Cerebellar cortex (tissue), 1 donor: ENCODE measurements around the gene CHD8.
A peak's percentile ranks its signal among the peaks of the same experiment; 100 is the strongest.
"Not testable (repeated sequence)": the region's sequence is repeated elsewhere in the genome, so short reads cannot be mapped to it uniquely, and the experiment has no call there.

ENCODE experiments used
- DNase-seq: peaks from one replicate; pipeline ENCODE4 v3.0.0-alpha.2; 2015; ENCODE audit warnings: low spot score

The CHD8 gene, protein sequence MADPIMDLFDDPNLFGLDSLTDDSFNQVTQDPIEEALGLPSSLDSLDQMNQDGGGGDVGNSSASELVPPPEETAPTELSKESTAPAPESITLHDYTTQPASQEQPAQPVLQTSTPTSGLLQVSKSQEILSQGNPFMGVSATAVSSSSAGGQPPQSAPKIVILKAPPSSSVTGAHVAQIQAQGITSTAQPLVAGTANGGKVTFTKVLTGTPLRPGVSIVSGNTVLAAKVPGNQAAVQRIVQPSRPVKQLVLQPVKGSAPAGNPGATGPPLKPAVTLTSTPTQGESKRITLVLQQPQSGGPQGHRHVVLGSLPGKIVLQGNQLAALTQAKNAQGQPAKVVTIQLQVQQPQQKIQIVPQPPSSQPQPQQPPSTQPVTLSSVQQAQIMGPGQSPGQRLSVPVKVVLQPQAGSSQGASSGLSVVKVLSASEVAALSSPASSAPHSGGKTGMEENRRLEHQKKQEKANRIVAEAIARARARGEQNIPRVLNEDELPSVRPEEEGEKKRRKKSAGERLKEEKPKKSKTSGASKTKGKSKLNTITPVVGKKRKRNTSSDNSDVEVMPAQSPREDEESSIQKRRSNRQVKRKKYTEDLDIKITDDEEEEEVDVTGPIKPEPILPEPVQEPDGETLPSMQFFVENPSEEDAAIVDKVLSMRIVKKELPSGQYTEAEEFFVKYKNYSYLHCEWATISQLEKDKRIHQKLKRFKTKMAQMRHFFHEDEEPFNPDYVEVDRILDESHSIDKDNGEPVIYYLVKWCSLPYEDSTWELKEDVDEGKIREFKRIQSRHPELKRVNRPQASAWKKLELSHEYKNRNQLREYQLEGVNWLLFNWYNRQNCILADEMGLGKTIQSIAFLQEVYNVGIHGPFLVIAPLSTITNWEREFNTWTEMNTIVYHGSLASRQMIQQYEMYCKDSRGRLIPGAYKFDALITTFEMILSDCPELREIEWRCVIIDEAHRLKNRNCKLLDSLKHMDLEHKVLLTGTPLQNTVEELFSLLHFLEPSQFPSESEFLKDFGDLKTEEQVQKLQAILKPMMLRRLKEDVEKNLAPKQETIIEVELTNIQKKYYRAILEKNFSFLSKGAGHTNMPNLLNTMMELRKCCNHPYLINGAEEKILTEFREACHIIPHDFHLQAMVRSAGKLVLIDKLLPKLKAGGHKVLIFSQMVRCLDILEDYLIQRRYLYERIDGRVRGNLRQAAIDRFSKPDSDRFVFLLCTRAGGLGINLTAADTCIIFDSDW (N-terminal part only)

GRCh38 chr14:21455912-21456667, at the start of gene CHD8:
TSS of gene CHD8 (minus strand) at chr14:21456123. CDS start at chr14:21431643, 24,480 bp downstream.
- peak; percentile 100 for DNase-seq

- DNase-seq = no peak
These were observed 49.2 kb upstream of the CHD8 start for GRCh38 chr14:21505012-21505553.

- DNase-seq = no peak
These were observed 47.5 kb upstream of the CHD8 start for GRCh38 chr14:21503376-21503775.

GRCh38 chr14:21501568-21501967, 45.6 kb upstream of the CHD8 start:
- no peak for DNase-seq

GRCh38 chr14:21498540-21499526, 42.9 kb upstream of the CHD8 start:
- DNase-seq = peak; percentile 61

DNA sequence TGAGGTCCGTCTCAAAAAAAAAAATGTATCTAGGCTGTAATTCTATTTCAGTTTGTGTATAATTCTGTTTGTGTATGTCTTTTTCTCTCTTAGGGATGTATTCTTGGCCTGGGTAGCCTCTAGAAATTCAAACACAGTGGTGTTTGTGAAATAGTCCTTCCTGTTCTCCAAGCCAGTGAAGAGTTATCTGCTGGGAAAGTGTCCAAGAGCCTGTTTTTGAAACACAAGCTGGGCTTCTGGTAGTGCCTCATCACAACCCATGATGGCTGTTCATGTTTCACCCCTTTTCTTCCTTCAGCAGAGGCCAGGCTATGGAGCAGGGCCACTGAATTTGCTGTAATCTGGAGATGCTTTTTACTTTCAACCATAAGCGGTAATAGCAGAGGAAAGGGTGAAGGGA, 40.5 kb upstream of the CHD8 start:
- no peak for DNase-seq

DNA sequence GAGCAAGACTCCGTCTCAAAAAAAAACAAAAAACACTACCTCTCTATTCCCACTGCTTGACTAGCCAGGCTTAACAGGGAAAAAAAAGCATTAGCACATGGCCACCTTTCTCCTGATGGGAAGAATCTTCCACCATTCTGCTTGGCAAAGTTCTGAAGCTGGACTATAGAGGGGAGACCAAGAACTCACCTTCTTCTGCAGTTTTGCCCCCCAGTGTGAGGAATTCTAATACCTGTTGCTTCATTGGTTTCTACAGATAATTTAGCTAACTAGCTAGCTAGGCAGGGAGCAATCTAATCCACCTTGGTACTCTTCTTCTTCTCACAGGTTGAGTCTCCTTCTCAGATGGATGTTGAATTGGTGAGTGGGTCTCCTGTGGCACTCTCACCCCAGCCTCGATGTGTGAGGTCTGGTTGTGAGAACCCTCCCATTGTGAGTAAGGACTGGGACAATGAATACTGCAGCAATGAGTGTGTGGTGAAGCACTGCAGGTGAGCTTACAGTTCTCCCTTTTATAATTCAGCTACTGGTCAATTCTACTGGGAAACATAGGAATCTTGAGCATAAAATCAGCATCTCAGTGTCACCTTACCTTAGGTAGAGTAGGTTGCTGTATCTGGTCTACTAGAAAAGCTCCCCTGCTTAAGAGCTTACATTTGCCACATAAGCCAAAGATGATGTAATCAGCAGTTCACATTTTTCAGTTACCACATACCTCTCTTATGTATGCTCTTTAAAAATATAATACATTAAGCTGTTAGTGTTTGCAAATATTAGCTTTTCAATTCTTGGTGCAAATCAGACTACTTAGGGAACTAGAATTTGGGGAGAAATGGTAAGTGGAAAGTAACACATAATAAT, 39.2 kb upstream of the CHD8 start:
- no peak for DNase-seq

- DNase-seq = no peak
These were observed 30.7 kb upstream of the CHD8 start for GRCh38 chr14:21486640-21487087.

GRCh38 chr14:21476925-21477681, 21.2 kb upstream of the CHD8 start, which contains the start of the genes RAB2B and TOX4:
TSS of gene RAB2B (minus strand) at chr14:21476959. CDS start at chr14:21476872, 87 bp downstream.
TSS of gene TOX4 (plus strand) at chr14:21477195. CDS start at chr14:21477279, 84 bp downstream.
- peak; percentile 100 for DNase-seq

DNA sequence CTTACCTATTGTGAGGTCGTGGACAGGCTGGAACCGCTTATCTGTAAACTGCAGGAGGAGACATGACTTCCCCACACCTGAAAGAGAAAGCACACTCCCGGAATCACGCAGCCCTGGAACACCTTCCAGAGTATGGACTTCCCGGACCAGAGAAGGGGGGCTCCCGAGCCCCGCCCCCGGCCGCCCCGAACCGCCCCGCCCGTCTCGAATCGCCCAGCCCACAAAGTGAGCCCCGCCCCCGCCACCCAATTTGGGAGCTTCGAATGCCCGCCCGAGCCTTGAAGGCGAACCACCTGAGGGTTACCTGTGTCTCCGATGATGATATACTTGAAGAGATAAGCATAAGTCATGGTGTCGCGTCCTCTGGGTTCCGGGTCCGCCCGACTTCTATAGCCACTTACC, 20.6 kb upstream of the CHD8 start:
- DNase-seq = no peak

GRCh38 chr14:21475767-21476522, 20.0 kb upstream of the CHD8 start:
- DNase-seq = no peak

GRCh38 chr14:21467616-21468015, 11.7 kb upstream of the CHD8 start:
- no peak for DNase-seq

- no peak for DNase-seq
These were observed 371 bp downstream of the CHD8 start for GRCh38 chr14:21455592-21455911.

DNA sequence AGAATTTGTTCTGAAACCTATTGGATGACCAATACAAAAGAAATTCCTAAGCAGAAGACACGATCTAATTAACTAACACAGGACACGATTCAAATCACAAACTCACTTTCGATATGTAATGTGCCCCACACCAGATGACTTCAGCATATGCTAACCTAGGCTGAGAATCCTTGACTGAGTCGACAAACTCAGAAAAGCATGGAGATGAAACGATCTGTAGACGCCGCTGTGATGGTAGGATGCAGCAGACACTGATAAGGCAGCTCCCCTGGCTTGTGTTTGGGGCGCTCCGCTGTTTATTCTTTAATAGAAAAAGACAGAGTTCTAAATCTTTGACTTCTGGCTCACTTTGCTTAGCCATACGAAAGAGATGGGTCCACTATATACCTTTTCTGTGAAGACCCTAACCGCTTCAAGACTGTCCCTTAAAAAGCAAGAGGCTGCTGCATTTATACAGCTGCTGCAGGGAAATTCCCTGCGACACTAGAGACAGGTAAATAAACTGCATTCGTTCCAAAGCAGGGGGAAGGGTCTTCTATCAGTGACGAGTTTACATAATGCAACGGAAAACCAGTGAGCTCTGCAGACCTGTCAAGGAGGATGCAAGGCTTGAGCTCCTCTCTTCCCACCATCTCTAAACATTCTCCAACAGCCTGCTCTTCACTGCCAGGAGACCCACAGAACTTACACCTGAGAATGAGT, 929 bp downstream of the CHD8 start:
- DNase-seq = no peak

- no peak for DNase-seq
These were observed 6.1 kb downstream of the CHD8 start for GRCh38 chr14:21449899-21450216.

GRCh38 chr14:21442657-21443056, 13.3 kb downstream of the CHD8 start:
- DNase-seq = not testable (repeated sequence)

DNA sequence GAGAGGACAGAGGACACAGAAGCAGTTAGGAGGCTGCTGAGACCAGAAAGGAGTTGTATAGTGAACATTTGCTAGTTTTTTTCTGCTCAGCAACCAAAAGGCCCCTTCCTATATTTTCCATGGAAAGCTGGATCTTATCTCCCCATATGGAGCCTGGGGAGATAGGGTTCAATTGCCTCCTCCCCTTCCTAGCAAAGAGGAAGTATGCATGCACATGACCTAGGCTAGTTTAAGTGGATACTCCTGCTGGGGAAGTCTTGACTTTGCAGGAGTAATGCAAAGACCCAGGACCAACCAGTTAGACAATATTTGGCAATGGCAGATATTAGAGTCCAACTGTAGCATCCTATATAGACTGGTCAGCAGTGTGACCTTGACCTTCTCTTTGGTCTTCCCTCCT, 15.1 kb downstream of the CHD8 start:
- DNase-seq = no peak
